Kidney (tissue), 14 donors: ENCODE data around the gene GGCX. TPM values are rescaled to one million over a fixed set of nuclear protein-coding genes. Genes with fewer than 3 reads are reported as not detected.
A peak's percentile ranks its signal among the peaks of the same experiment; 100 is the strongest.

Experiments
- DNase-seq, 5 donors: peaks; one replicate each; pipeline ENCODE4 v3.0.0-alpha.2; 2013 to 2020
- FAIRE-seq: peaks from 2 replicates; lab custom pipeline; 2012; peaks lifted over from hg19 to GRCh38; lab: Jason Lieb, UNC
- H3K27ac ChIP-seq, 2 donors: one replicate each; pipeline ENCODE4 v1.7.0; 2013; ENCODE audit warnings: low read depth in 2 of 2, low read length in 2 of 2, inconsistent platforms in 1 of 2
- H3K27me3 ChIP-seq: one replicate; pipeline ENCODE4 v1.7.1; 2013; ENCODE audit warnings: low read length, inconsistent platforms; ENCODE audit not compliant: control insufficient read depth, insufficient read depth
- H3K36me3 ChIP-seq, 3 donors: one replicate each; pipeline versions ENCODE4 v1.7.0 to v1.7.1; 2013; ENCODE audit warnings: low read length in 3 of 3, control low read depth in 1 of 3, inconsistent platforms in 1 of 3; ENCODE audit not compliant: insufficient read depth in 3 of 3, control insufficient read depth in 2 of 3
- H3K4me1 ChIP-seq, 3 donors: one replicate each; pipeline versions ENCODE4 v1.7.0 to v1.7.1; 2013; ENCODE audit warnings: low read length in 3 of 3, inconsistent platforms in 1 of 3, low read depth in 1 of 3; ENCODE audit not compliant: control insufficient read depth in 2 of 3, insufficient read depth in 2 of 3
- H3K4me3 ChIP-seq, 3 donors: one replicate each; pipeline versions ENCODE4 v1.7.0 to v1.8.1; 2013; ENCODE audit warnings: low read length in 3 of 3, control low read depth in 1 of 3, inconsistent platforms in 1 of 3
- H3K9ac ChIP-seq, 3 donors: one replicate each; pipeline versions ENCODE4 v1.7.0 to v1.7.1; 2013; ENCODE audit warnings: low read length in 3 of 3, control low read depth in 1 of 3, inconsistent platforms in 1 of 3
- H3K9me3 ChIP-seq, 3 donors: one replicate each; pipeline versions ENCODE4 v1.7.0 to v1.7.1; 2013; ENCODE audit warnings: low read length in 3 of 3, control low read depth in 1 of 3, inconsistent platforms in 1 of 3; ENCODE audit not compliant: control insufficient read depth in 2 of 3, insufficient read depth in 1 of 3
- CTCF ChIP-seq: IDR thresholded peaks from 3 replicates; pipeline ENCODE4 v1.5.1; 2012; ENCODE audit warnings: mild to moderate bottlenecking, moderate library complexity, borderline replicate concordance; ENCODE audit not compliant: insufficient read depth; ENCODE audit errors: extremely low read depth
- intact Hi-C: fragments of 100-400 bp; cut with DNase I; formaldehyde crosslinking; loops from one replicate; pipeline ENCODE4 v1.11.1; 2022
- polyA plus RNA-seq: library from polyadenylated mRNA; stranded (reverse); fragments of 350-450 nt; fragmentation: Illumina TruSeq; extraction: RNeasy Lipid Tissue Mini Kit (QIAGEN cat#74804); gene quantifications from one replicate; pipeline ENCODE4 v1.2.3, GENCODE V29; 2014; ENCODE audit warnings: low read depth, low replicate concordance; ENCODE audit not compliant: insufficient read depth
- total RNA-seq: library from RNA; stranded (reverse); fragmentation: NEBNext Ultra II Directional; extraction: Animal tissue kit (Norgen Biotek cat#: 25700); gene quantifications from one replicate; pipeline ENCODE4 v1.2.1, GENCODE V29; 2021
- donor health status: control.
- donor health status: control.
- donor health status: control.
- donor health status: control.
- donor health status: control.
- donor health status: DM: yes; HTN: yes; CAD: no.
- donor health status: Normal renal cell carcinoma (clear cell type).

Gene GGCX
- total and polyA plus RNA-seq, 2 donors from 2014 or later: 27.8 to 50.7 TPM

DNA sequence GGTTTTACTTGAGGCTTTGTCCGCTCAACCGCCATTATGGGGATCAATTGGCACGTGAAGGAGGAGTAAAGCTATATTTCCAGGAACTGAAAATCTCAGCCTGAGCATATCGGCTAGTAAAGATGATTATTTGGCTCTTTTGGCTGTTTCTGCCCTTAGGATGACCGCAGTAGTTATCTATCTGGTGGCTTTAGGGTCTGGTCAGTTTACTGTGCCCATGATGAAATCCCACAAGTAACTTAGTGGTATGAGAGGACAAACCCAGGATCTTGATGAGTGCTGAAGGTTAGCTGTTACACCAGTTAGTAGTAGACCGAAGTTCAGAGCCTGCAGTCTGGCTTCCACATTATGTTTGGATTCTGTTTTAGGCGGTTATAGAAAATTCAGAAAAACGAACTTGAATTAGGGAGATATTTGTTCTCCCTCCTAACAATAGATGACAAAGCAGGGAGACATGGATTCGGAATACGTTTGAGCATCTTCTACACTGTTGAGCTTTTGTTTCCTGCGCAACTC, 21.1 kb downstream of the GGCX start:
- Histone ChIP-seq H3K27ac (peak overlapping the region; percentile 100), H3K36me3 (peaks cover 19 to 40% (median 26%) of the 10 kb centered on the region in 3 donors), H3K9ac (peak overlapping the region; percentile 95 to 100 (median 96)), H3K9me3 (no peaks in the 10 kb centered on the region), H3K27me3 (no peaks in the 10 kb centered on the region), H3K4me3 (peak overlapping the region; percentile 88 to 97 (median 97)), H3K4me1 (peaks cover 11 to 18% (median 14%) of the 10 kb centered on the region in 3 donors)
- DNase-seq (peak in 1 of 5 donors; percentile 37), FAIRE-seq (no peak)
- TF ChIP-seq CTCF: no peak
- intact Hi-C loops: no loop called here

DNA sequence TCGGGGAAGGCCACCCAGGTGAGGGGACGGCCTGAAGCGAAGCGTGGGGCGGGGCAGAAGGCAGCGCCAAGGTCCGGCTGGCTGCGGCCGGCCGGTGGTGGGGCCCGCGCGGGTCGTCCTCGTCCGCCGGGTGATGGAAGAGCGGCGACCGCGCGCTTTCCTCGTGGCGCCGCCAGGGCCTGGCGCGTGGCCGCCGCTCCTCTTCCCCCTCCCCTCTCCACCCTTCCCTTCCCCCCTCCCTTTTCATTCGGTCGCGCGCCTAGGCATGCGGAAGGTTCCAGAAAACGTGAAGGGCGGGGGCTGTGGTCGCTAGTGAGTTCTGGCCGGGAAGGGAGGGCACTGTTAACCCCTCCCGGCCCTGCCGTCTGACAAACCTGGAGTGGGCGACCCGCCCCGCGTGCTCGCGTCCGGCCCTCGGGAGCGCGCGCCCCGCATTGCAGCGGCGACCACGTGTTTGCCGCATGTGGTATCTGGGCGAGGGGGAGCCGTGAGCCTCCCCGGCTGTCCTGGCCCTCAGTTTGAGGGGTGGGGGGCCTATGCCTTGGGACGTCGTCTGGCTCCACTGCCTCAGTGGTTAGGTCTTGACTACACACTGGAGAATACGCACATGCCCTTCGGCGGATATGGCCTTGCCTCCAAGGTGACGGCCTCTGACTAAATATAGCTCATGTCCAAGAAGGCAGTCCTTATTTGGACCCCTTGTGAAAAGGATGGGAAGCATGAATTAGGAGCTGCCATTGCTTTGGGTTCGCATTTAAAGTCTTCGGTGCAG, 21.7 kb downstream of the GGCX start:
- DNase-seq (peak; percentile 76 to 94 (median 88)), FAIRE-seq (no peak)
- intact Hi-C loops: no loop called here
- H3K27me3 ChIP-seq: no peaks in the 10 kb centered on the region
- H3K9ac ChIP-seq: peak overlapping the region; percentile 95 to 100 (median 96)
- TF ChIP-seq CTCF: no peak
- peaks cover 11 to 18% (median 14%) of the 10 kb centered on the region in 3 donors for H3K4me1 ChIP-seq
- peaks cover 17 to 36% (median 25%) of the 10 kb centered on the region in 3 donors for H3K36me3 ChIP-seq
- H3K4me3 ChIP-seq: peak overlapping the region; percentile 88 to 97 (median 97)
- peak overlapping the region; percentile 100 for H3K27ac ChIP-seq
- no peaks in the 10 kb centered on the region for H3K9me3 ChIP-seq

DNA sequence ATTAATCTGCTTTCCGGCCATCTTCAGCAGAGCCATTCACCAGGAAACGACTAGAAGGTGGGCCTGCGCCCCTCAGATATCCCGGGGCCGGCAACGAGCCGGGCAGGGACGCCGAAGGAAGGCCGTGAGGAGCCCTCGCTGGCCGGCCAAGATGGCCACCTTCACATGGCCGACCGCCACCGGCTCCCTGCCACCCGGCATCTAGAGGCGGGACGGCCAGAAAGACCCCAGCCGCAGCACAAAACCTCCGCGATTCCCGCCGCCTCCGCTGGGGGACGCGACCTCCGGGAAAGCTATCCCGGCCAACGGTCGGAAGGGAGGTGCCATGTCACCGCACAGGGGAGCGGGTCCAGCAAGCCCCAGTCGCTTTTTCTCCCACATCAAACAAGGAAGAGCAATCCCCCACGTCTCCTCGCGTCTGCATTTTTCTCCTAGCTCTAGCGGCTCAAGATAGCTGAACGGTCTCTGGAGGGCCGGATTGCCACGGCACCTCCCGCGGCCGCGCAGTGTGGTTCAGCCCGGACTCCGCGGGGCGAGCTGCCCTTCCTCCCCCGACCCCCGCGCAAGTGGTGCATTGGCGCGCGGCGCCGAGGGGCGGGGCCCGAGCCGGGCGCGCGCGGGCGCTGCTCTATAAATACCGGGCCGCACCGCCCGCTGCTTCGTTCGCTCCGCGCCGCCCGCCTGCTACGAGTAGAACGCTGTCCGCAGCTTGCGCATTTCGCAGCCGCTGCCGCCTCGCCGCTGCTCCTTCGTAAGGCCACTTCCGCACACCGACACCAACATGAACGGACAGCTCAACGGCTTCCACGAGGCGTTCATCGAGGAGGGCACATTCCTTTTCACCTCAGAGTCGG, 22.6 kb downstream of the GGCX start, which contains the start of gene MAT2A:
Gene MAT2A, plus strand, starts transcription at position 662 of the 854 bp plus-strand sequence. Its CDS starts 120 bp downstream, at position 782.
- Histone ChIP-seq H3K27me3 (no peaks in the 10 kb centered on the region), H3K9me3 (no peaks in the 10 kb centered on the region), H3K4me1 (peaks cover 11 to 18% (median 14%) of the 10 kb centered on the region in 3 donors), H3K9ac (peak within 1 kb of the TSS; percentile 95 to 100 (median 99)), H3K4me3 (peak within 1 kb of the TSS; percentile 88 to 97 (median 97)), H3K27ac (peak within 1 kb of the TSS; percentile 100), H3K36me3 (peaks cover 17 to 29% (median 19%) of the 10 kb centered on the region in 3 donors)
- FAIRE-seq: no peak
- peak; percentile 98 for DNase-seq
- intact Hi-C loops: no loop called here
- peak; percentile 42 for TF ChIP-seq CTCF
